OCI-LY3 (cell line): ENCODE measurements around the gene HAUS1.

ENCODE experiments used
- CTCF ChIP-seq: fragments of 200-600, 300-600 bp; sonication (generic); IDR thresholded peaks from 2 replicates; pipeline ENCODE4 v1.5.1; 2014; ENCODE audit warnings: antibody characterized with exemption, low read length, low read depth
- EZH2phosphoT487 ChIP-seq: fragments of 200-600 bp; shearing (Covaris generic); IDR thresholded peaks from 2 replicates; pipeline ENCODE4 v1.6.1; 2018; ENCODE audit warnings: antibody characterized with exemption, mixed run types, low read depth

DNA sequence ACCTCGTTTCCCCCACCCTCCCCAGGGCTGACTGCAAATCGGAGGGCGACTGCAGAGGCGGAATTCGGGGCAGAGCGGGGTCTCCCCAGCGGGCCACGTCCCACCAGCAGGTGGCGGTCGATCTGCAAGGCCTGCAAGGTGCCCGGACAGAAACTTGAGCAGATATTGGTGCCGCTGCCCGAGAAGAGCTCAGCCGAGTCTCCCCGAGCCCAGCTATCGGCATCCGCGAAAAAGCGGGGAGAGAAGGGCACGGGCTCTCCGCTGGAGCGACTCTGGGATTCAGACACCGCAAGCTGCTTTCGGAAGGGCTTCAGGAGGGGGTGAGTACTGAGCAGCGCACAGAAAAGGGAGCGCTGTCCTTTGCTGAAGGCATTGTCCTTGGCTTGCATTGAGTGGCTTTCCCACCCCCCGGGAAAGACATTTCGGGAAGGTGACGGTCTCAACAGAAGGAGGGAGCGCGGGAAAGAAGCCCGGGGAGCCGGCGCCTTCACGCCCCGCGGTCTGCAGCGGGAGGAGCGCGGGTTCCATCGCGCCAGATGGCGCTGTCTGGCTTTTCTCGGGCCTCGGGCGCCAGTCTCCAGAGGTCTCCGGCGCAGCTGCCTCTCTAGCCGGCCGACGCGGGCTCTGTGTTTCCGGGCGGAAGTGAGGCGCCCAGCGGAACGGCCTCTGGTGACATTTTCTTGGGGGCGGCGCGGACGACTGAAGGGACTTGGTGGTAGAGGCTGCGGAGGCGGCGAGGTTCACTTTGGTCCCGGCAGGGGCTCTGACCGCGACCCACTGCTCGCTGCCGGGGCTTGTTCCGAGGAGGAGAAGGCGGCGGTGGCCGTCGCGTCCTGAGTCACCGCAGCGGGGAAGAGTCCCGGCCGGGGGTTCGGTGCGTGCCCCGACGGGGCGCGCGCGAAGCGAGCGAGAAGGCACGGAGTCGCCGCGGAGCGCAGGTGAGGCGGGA, 69.5 kb downstream of the HAUS1 start:
- peak; percentile 89 for TF ChIP-seq CTCF
- no peak for TF ChIP-seq EZH2phosphoT487
